SK-N-MC (cell line): ENCODE results near the gene RNF121.

ENCODE experiments used
- EZH2 ChIP-seq: fragments of 200-600 bp; sonication (generic); IDR thresholded peaks from one replicate; pipeline ENCODE4 v1.6.1; 2017; ENCODE audit warnings: antibody characterized with exemption
- POLR2AphosphoS5 ChIP-seq: IDR thresholded peaks from 2 replicates; pipeline ENCODE4 v1.6.1; 2012; ENCODE audit warnings: mild to moderate bottlenecking, low read depth, low read length, borderline replicate concordance

DNA sequence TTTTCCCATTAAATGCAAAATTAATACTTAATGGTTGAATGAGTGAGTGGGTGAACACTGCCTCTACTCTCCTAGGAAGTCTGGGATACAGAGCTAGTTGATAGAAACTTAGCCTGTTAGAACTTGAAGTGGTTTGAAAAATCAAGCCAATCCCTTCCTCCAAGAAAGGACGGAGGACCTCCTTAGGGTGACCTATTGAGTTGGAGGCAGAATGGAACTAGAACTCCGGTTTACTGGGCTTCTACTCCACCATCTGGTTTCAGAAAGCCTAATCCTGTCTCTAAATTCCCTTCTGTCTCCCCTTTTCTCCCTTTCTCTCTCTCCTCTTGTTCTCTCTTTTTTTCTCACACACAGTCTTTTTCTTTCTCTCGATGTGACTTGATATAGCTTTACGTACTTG is 50.2 kb downstream of the RNF121 start:
- TF ChIP-seq EZH2 = no peak
- no peak for TF ChIP-seq POLR2AphosphoS5
